ENCODE data around the gene EDA2R.

The EDA2R gene

DNA sequence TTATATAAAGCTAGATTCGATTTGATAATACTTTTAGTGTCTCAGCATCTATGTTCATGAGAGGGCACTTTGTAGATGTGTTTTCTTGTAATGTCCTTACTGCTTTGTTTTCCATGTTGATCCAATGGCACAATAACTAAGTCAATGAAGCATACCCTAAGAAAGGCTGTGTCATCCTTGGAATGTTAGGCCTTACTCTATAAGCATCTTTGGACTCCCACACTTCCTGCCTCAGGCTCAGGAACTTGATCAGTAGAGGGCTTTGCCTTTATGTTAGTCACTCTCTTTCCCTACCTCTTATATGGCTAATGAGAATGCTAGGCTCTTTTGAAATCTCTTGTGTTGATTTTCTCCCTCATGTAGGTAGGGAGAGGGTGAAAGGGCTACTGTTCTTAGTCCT is 33.2 kb upstream of the EDA2R start:
- H3K4me3 ChIP-seq = no peak overlapping the region
- no peaks in the 10 kb centered on the region for H3K36me3 ChIP-seq (ENCODE audit: insufficient read depth, low read length)
- H3K9me3 ChIP-seq (ENCODE audit: low read depth, low read length) = no peaks in the 10 kb centered on the region
- TF ChIP-seq EZH2 (IDR thresholded peaks at IDR 0.05) (no peak), POLR2AphosphoS5 (IDR thresholded peaks at IDR 0.05; ENCODE audit: borderline replicate concordance, low read depth, low read length) (no peak), FOXP2 (optimal IDR thresholded peaks at IDR 0.05; ENCODE audit: control extremely low read depth, extremely low read length, insufficient read depth) (no peak)
- no peak for DNase-seq (ENCODE audit: low read depth, low spot score)
- no peak overlapping the region for H3K9ac ChIP-seq (ENCODE audit: insufficient read length)
- H3K27ac ChIP-seq = no peak overlapping the region

DNA sequence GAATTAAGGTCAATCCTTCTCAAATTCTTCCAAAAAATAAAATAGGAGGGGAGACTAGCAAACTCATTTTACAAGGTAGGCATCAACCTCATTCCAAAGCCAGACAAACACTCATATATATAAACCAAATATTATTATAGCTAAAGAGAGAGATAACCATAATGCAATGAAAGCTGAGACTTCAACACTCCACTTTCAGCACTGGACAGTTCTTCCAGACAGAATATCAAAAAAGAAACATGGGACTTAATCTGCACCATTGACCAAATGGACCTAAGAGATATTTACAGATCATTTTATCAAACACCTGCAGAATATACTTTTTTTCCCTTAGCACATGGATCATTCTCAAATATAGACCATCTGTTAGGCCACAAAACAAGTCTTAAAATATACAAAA is 15.5 kb upstream of the EDA2R start:
- TF ChIP-seq POLR2AphosphoS5 (IDR thresholded peaks at IDR 0.05; ENCODE audit: borderline replicate concordance, low read depth, low read length) = no peak
- TF ChIP-seq FOXP2 (optimal IDR thresholded peaks at IDR 0.05; ENCODE audit: control extremely low read depth, extremely low read length, insufficient read depth) = no peak
- no peak for TF ChIP-seq EZH2 (IDR thresholded peaks at IDR 0.05)
- H3K4me3 ChIP-seq = no peak overlapping the region
- no peak overlapping the region for H3K9ac ChIP-seq (ENCODE audit: insufficient read length)
- DNase-seq (ENCODE audit: low read depth, low spot score) = no peak
- no peaks in the 10 kb centered on the region for H3K9me3 ChIP-seq (ENCODE audit: low read depth, low read length)
- H3K36me3 ChIP-seq (ENCODE audit: insufficient read depth, low read length) = no peaks in the 10 kb centered on the region
- H3K27ac ChIP-seq = no peak overlapping the region

- H3K9me3 ChIP-seq (ENCODE audit: low read depth, low read length) = no peaks in the 10 kb centered on the region
- no peak for DNase-seq (ENCODE audit: low read depth, low spot score)
- no peak overlapping the region for H3K9ac ChIP-seq (ENCODE audit: insufficient read length)
- H3K4me3 ChIP-seq = no peak overlapping the region
- H3K36me3 ChIP-seq (ENCODE audit: insufficient read depth, low read length) = no peaks in the 10 kb centered on the region
- TF ChIP-seq POLR2AphosphoS5 (IDR thresholded peaks at IDR 0.05; ENCODE audit: borderline replicate concordance, low read depth, low read length) = no peak
- no peak for TF ChIP-seq FOXP2 (optimal IDR thresholded peaks at IDR 0.05; ENCODE audit: control extremely low read depth, extremely low read length, insufficient read depth)
- no peak for TF ChIP-seq EZH2 (IDR thresholded peaks at IDR 0.05)
- no peak overlapping the region for H3K27ac ChIP-seq
Measured at GRCh38 chrX:66635360-66635759, 3.5 kb downstream of the EDA2R start.

- no peak for DNase-seq (ENCODE audit: low read depth, low spot score)
- Histone ChIP-seq H3K36me3 (ENCODE audit: insufficient read depth, low read length) (no peaks in the 10 kb centered on the region), H3K4me3 (no peak overlapping the region), H3K27ac (no peak overlapping the region), H3K9ac (ENCODE audit: insufficient read length) (no peak overlapping the region), H3K9me3 (ENCODE audit: low read depth, low read length) (no peaks in the 10 kb centered on the region)
- TF ChIP-seq FOXP2 (optimal IDR thresholded peaks at IDR 0.05; ENCODE audit: control extremely low read depth, extremely low read length, insufficient read depth) = no peak
- TF ChIP-seq POLR2AphosphoS5 (IDR thresholded peaks at IDR 0.05; ENCODE audit: borderline replicate concordance, low read depth, low read length) = no peak
- no peak for TF ChIP-seq EZH2 (IDR thresholded peaks at IDR 0.05)
Measured at GRCh38 chrX:66634272-66634671, 4.6 kb downstream of the EDA2R start.

DNA sequence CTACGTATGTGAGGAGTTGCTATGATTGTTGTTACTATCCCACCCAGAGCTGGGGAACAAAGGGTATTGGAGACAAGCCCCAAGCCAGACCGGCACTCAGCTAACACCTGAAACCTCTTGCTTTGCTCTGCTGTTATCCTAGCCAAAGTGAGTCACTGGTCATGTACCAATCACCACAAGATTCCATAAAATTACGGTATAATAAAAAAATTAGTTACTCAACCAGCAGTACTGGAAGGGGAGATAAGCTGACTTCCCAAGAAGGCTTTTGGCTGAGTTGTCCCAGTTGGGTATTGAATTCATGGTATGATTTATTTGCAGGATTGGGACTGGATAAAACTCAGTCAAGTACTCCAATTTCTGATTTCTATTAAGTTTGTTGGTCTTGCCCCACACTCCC is 5.3 kb downstream of the EDA2R start:
- Histone ChIP-seq H3K9me3 (ENCODE audit: low read depth, low read length) (no peaks in the 10 kb centered on the region), H3K36me3 (ENCODE audit: insufficient read depth, low read length) (no peaks in the 10 kb centered on the region), H3K27ac (no peak overlapping the region), H3K4me3 (no peak overlapping the region), H3K9ac (ENCODE audit: insufficient read length) (no peak overlapping the region)
- DNase-seq (ENCODE audit: low read depth, low spot score) = no peak
- TF ChIP-seq EZH2 (IDR thresholded peaks at IDR 0.05) (no peak), POLR2AphosphoS5 (IDR thresholded peaks at IDR 0.05; ENCODE audit: borderline replicate concordance, low read depth, low read length) (no peak), FOXP2 (optimal IDR thresholded peaks at IDR 0.05; ENCODE audit: control extremely low read depth, extremely low read length, insufficient read depth) (no peak)

DNA sequence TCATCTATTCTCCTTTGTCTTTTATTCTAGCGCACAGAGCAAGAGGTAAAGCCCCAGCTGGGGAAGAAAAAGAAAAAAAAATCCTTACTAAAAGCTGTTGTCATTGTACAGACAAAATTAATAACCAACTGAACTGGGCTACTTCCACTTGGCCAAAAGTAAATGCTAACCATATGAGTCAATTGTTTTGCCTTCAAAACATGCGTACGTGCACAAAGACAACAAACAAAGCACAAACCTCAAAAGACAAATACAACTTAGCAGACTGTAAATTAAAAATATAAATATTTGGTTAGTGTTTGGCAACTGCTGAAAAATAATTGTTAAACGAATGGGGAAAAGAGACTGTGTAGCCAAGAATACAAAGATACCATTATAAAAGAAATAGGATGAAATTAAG is 5.9 kb downstream of the EDA2R start:
- Histone ChIP-seq H3K27ac (no peak overlapping the region), H3K4me3 (no peak overlapping the region), H3K9ac (ENCODE audit: insufficient read length) (no peak overlapping the region), H3K9me3 (ENCODE audit: low read depth, low read length) (no peaks in the 10 kb centered on the region), H3K36me3 (ENCODE audit: insufficient read depth, low read length) (no peaks in the 10 kb centered on the region)
- DNase-seq (ENCODE audit: low read depth, low spot score) = no peak
- no peak for TF ChIP-seq POLR2AphosphoS5 (IDR thresholded peaks at IDR 0.05; ENCODE audit: borderline replicate concordance, low read depth, low read length)
- no peak for TF ChIP-seq EZH2 (IDR thresholded peaks at IDR 0.05)
- no peak for TF ChIP-seq FOXP2 (optimal IDR thresholded peaks at IDR 0.05; ENCODE audit: control extremely low read depth, extremely low read length, insufficient read depth)

DNA sequence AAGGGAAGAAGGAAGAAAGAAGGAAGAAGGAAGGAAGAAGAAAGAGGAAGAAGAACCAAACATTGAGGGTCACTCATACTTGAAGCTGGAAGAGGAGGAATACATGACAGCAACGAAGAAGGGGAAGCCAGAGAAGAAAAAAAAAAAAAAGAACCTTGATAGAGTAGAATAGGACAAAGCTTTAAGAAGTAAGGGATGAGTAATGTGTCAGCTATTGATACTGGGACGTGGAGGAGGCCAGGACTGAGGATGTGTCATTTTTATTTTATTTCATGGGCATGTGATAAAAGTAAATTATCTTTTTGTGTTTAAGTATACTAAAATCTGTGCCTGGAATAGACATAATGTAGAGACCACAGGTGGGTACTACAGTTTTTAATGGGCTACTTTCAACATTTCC is 6.4 kb downstream of the EDA2R start:
- no peak for DNase-seq (ENCODE audit: low read depth, low spot score)
- Histone ChIP-seq H3K9ac (ENCODE audit: insufficient read length) (no peak overlapping the region), H3K9me3 (ENCODE audit: low read depth, low read length) (no peaks in the 10 kb centered on the region), H3K27ac (no peak overlapping the region), H3K36me3 (ENCODE audit: insufficient read depth, low read length) (no peaks in the 10 kb centered on the region), H3K4me3 (no peak overlapping the region)
- TF ChIP-seq EZH2 (IDR thresholded peaks at IDR 0.05) (no peak), FOXP2 (optimal IDR thresholded peaks at IDR 0.05; ENCODE audit: control extremely low read depth, extremely low read length, insufficient read depth) (no peak), POLR2AphosphoS5 (IDR thresholded peaks at IDR 0.05; ENCODE audit: borderline replicate concordance, low read depth, low read length) (no peak)

DNA sequence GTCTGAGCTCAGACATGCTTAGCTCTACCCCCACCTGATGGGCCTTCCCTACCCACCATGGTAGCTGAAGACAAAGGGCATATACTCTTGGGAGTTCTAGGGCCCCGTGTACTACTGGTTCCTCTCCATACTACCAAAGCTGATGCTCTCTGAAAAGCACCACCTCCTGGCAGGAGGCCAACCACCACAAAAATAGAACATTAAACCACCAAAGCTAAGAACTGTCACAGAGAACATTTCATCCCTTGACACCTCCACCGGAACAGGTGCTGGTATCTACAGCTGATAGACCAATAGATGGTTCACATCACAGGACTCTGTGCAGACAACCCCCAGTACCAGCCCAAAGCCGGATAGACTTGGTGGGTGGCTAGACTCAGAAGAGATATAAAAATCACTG is 13.4 kb downstream of the EDA2R start:
- DNase-seq (ENCODE audit: low read depth, low spot score) = no peak
- TF ChIP-seq EZH2 (IDR thresholded peaks at IDR 0.05) (no peak), FOXP2 (optimal IDR thresholded peaks at IDR 0.05; ENCODE audit: control extremely low read depth, extremely low read length, insufficient read depth) (no peak), POLR2AphosphoS5 (IDR thresholded peaks at IDR 0.05; ENCODE audit: borderline replicate concordance, low read depth, low read length) (no peak)
- Histone ChIP-seq H3K9ac (ENCODE audit: insufficient read length) (no peak overlapping the region), H3K36me3 (ENCODE audit: insufficient read depth, low read length) (no peaks in the 10 kb centered on the region), H3K27ac (no peak overlapping the region), H3K4me3 (no peak overlapping the region), H3K9me3 (ENCODE audit: low read depth, low read length) (no peaks in the 10 kb centered on the region)

GRCh38 chrX:66622209-66622608 is 16.7 kb downstream of the EDA2R start:
- TF ChIP-seq EZH2 (IDR thresholded peaks at IDR 0.05) = no peak
- no peak for TF ChIP-seq POLR2AphosphoS5 (IDR thresholded peaks at IDR 0.05; ENCODE audit: borderline replicate concordance, low read depth, low read length)
- TF ChIP-seq FOXP2 (optimal IDR thresholded peaks at IDR 0.05; ENCODE audit: control extremely low read depth, extremely low read length, insufficient read depth) = no peak
- Histone ChIP-seq H3K27ac (no peak overlapping the region), H3K9ac (ENCODE audit: insufficient read length) (no peak overlapping the region)

More at GRCh38 chrX:66622209-66622608, 16.7 kb downstream of the EDA2R start:
- no peaks in the 10 kb centered on the region for H3K36me3 ChIP-seq (ENCODE audit: insufficient read depth, low read length)
- no peaks in the 10 kb centered on the region for H3K9me3 ChIP-seq (ENCODE audit: low read depth, low read length)
- no peak overlapping the region for H3K4me3 ChIP-seq
- no peak for DNase-seq (ENCODE audit: low read depth, low spot score)
